Measurements from ENCODE around the gene L1CAM. TPM values are rescaled to one million over a fixed set of nuclear protein-coding genes. Genes with fewer than 3 reads are reported as not detected.

Gene L1CAM
- total RNA-seq, 4 donors from 2014 or later: 0.37 to 2.8 (median 1.6) TPM

DNA sequence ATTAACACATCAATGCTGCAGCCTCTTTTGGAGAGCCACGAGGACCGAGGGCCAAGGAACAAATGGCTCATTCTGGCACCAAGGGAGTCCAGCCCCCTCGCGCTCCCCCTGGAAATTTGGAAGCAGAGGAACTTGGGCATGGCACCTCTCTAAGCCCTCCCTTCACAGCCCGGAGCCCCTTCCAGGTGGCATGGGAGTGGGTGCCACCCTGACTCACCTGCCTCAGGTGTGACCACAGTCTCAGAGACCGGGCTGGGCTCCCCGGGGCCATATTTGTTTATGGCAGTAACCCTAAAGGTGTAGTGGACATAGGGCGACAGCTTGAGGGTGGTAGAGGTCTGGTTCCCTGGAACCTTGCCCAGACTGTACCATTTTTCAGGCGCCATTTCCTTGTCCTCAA is 18.8 kb downstream of the L1CAM start:
- TF ChIP-seq, protein P1, sequence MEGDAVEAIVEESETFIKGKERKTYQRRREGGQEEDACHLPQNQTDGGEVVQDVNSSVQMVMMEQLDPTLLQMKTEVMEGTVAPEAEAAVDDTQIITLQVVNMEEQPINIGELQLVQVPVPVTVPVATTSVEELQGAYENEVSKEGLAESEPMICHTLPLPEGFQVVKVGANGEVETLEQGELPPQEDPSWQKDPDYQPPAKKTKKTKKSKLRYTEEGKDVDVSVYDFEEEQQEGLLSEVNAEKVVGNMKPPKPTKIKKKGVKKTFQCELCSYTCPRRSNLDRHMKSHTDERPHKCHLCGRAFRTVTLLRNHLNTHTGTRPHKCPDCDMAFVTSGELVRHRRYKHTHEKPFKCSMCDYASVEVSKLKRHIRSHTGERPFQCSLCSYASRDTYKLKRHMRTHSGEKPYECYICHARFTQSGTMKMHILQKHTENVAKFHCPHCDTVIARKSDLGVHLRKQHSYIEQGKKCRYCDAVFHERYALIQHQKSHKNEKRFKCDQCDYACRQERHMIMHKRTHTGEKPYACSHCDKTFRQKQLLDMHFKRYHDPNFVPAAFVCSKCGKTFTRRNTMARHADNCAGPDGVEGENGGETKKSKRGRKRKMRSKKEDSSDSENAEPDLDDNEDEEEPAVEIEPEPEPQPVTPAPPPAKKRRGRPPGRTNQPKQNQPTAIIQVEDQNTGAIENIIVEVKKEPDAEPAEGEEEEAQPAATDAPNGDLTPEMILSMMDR (IDR thresholded peaks at IDR 0.05): no peak
- ATAC-seq (ENCODE audit: low FRiP score) (no peak), DNase-seq (ENCODE audit: low spot score) (no peak)

DNA sequence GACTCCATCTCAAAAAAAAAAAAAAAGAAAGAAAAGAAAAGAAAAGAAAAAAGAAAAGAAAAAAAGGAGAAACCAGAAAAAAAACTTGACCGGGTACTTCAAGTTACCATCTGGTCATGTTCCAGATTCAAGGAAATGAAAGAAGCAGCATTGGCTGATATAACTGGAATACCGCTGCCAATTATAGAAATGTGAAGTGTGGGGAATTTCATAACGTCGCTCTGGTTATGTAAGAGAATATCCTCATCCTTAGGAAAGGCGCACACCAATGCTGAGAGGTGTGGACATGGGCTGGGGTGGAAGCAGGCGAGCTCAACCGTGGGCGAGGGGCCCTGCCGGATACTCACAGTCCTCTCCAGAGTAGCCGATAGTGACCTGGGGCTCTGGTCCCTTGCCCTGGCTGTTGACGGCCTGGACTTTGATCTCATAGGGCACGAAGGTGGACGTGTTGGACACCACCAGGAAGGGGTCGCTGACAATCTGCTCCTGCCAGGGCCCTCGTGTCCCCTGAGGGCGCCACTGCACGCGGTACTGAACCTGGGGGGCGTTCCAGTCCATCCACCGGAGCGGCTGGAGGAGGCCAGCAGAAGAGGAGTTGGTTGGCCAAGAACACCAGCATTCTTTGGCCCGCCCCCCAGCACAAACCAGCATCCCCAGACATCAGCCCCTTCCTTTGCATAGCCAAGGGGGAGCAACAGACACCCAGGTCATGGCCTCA is 19.5 kb downstream of the L1CAM start:
- no peak for DNase-seq (ENCODE audit: low spot score)
- ATAC-seq (ENCODE audit: low FRiP score): no peak
- TF ChIP-seq, protein P1 (IDR thresholded peaks at IDR 0.05): no peak

DNA sequence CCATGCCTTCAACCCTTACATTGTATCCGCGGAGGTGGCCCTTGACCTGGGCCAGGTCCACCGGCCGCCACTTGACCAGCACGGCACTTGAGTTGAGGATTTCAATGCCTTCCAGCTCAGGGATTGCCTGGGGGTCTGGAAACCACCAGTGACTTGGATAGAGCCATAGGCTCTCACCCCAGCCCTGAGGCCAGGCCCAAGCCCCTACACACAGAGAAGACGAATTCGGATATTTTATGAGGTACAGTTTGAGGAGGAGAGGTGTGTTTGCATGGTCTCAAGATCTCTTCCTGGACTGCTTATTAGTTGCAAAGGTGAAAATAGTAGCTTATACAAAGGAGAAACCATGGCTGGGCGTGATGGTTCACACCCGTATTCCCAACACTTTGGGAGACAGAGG is 20.3 kb downstream of the L1CAM start:
- TF ChIP-seq, protein P1 (IDR thresholded peaks at IDR 0.05): no peak
- no peak for ATAC-seq (ENCODE audit: low FRiP score)
- no peak for DNase-seq (ENCODE audit: low spot score)

DNA sequence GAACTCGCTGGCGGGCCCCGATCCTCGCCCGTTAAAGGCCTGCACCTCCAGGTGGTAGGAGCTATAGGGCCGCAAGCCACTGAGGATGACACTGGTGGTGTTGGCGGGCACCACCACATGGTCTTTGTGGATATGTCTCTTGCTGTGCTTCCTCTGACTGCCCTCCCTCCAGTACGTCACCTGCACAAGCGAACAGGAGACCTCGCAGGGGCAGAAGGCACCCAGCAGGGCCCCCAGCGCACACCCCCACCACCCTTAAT is 20.7 kb downstream of the L1CAM start:
- TF ChIP-seq, protein P1 (IDR thresholded peaks at IDR 0.05): no peak
- DNase-seq (ENCODE audit: low spot score): no peak
- no peak for ATAC-seq (ENCODE audit: low FRiP score)

DNA sequence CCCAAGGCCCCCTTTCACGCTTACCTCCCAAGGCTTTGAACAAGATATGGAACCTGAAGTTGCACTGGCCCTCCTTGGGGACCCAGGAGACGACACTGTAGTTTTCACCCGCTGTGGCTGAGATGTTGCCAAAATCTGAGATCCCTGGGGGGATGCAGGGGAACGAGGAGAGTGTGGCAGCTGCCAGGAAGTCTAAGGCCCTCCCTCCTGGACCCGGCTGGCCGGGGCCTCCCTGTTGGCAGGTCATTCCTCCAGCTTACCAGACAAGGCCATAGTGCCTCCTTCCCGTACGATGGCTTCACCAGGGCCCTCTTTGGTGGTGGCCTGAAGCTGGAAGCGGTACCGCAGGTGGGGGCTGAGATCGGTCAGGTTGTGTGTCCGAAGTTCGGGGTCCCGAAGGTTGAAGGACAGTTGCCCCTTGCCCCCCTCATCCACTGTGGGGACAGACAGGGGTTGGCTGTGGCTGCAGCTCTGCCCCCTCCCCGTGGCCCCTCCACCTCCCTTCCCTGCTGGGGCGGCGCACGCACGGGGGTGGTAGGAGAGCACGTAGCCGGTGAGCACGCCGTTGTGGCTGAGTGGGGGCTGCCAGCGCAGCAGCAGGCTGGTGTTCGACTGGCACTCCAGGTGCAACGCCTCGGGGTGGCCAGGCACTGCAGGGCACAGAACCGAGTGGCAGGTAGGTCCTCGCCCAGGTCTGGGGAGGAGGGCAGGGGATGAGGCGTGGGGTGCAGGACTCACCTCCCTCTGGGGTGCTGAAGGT is 21.2 kb downstream of the L1CAM start:
- TF ChIP-seq, protein P1 (IDR thresholded peaks at IDR 0.05): no peak
- ATAC-seq (ENCODE audit: low FRiP score): no peak
- DNase-seq (ENCODE audit: low spot score): no peak

DNA sequence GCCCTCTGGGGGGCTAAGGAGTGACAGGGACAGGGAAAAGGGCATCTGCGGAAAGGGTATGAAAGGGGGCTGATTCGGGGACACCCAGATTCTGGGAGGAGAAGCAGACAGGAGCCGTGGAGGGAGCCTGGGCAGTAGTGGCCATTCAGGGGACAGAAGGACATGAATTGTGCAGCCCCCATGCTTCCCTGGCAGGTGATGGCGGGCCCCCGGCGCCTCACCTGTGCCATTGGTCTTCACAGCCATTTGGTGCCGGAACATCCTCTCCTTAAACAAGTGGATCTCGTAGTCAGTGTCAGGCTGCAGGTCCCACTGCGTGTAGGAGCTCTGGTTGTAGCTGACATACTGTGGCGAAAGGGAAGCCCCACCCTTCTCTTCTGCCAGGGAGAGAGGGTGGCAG is 21.9 kb downstream of the L1CAM start:
- TF ChIP-seq, protein P1 (IDR thresholded peaks at IDR 0.05): no peak
- DNase-seq (ENCODE audit: low spot score): no peak
- ATAC-seq (ENCODE audit: low FRiP score): no peak
